Spleen (tissue), 7 donors: Measurements from ENCODE around the gene KAT6B.

ENCODE experiments used
- POLR2A ChIP-seq, 3 donors: fragments of 450-650 bp; IDR thresholded peaks; one replicate each; pipeline ENCODE4 v1.5.1; 2017; ENCODE audit warnings: antibody characterized with exemption in 3 of 3, mild to moderate bottlenecking in 1 of 3
- TF ChIP-seq, protein P1 (sequence below), 11 experiments: fragments of 200-600 bp in 7 of 11; fragments of 450-650 bp in 4 of 11; sonication (generic) in 4 of 11; IDR thresholded peaks in 8 of 11; conservative IDR thresholded peaks in 3 of 11; 1 replicate in 7 of 11; 2 replicates in 4 of 11; pipeline versions ENCODE4 v1.4.0 to v1.8.0; 2016 to 2021; ENCODE audit warnings: antibody characterized with exemption in 11 of 11, inconsistent platforms in 4 of 11, mild to moderate bottlenecking in 1 of 11
- donor health status: DM: no; HTN: no; CAD: no; lungs with moderate emphysema.
- donor health status: DM: no; HTN: no; CAD: no.
- donor health status: DM: no; HTN: no; CAD: no.

DNA sequence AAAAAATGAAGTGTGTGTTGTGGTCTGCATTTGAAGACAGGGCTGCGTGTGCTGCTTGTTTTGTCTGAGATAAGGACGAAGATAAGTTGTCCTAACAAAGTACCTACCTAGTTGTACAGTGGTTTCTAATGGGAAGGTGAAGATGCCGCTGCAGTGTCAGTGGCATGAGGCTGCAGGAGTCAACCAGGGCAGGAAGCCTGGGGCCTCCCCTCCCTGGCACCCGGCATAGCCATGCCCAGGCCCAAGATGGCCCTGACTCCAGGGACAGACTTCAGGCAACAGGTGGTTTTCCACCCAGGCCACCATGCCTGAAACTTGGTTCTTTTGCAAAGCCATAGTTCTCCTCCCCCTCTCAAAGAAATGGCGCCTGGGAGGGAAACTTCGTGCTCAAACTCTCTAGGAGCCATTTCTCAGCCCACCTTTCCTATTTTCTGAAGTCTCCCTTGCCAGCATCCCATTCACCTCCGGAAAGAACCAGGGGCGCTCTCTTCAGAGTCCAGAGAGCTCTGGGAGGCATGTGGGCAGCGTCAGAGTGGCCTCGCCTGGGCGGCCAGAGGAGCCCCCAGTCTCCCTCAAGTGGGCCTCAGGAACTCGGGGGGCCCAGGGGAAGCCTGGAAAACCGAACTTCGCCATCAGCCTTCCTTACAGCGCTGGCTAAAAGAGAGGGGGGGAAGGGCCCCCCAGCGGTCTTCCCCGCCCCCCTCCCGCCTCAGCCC, 2.1 kb upstream of the KAT6B start:
- TF ChIP-seq, protein P1, sequence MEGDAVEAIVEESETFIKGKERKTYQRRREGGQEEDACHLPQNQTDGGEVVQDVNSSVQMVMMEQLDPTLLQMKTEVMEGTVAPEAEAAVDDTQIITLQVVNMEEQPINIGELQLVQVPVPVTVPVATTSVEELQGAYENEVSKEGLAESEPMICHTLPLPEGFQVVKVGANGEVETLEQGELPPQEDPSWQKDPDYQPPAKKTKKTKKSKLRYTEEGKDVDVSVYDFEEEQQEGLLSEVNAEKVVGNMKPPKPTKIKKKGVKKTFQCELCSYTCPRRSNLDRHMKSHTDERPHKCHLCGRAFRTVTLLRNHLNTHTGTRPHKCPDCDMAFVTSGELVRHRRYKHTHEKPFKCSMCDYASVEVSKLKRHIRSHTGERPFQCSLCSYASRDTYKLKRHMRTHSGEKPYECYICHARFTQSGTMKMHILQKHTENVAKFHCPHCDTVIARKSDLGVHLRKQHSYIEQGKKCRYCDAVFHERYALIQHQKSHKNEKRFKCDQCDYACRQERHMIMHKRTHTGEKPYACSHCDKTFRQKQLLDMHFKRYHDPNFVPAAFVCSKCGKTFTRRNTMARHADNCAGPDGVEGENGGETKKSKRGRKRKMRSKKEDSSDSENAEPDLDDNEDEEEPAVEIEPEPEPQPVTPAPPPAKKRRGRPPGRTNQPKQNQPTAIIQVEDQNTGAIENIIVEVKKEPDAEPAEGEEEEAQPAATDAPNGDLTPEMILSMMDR (IDR thresholded peaks at IDR 0.05 in 8 of 11, conservative IDR thresholded peaks at IDR 0.05 in 3 of 11): no peak
- no peak for TF ChIP-seq POLR2A (IDR thresholded peaks at IDR 0.05)
